LNCAP (cell line): ENCODE data around the gene ETS1.

Experiments
- TF ChIP-seq, protein P1 (sequence below): fragments of 450-650 bp; IDR thresholded peaks from 2 replicates; pipeline ENCODE4 v1.5.1; 2017; ENCODE audit warnings: mild to moderate bottlenecking

Gene ETS1

DNA sequence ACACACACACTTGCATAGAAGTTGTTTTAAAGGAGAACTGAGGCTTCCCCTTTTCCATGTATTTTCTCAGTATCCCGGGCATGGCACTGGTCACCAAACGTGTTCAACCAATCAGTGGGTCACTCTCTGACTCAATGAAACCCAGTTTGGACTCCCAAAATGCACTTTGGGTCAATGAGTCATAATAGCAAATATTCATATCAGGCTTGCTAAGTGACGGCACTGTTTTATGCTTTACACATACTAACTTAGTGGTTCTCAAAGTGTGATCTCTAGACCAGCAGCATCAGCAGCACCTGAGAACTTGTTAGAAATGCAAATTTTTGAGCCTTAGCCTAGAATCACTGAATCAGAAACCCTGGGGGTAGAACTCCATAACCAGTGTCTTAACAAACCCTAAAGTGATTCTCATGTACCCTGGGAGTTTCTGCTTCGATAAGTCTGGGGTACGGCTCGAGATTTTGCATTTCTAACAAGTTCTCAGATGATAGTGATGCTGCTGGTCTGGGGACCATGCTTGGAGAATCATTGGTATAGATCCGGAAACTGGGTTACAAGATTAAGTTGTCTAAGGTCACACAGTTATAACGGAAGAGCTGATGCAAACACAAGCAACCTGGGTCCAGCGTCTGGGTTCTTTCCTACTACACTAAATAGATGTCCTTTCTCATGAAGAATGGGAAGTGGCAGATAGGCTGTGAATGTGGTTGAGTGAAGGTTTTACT is 35.6 kb downstream of the ETS1 start:
- TF ChIP-seq, protein P1, sequence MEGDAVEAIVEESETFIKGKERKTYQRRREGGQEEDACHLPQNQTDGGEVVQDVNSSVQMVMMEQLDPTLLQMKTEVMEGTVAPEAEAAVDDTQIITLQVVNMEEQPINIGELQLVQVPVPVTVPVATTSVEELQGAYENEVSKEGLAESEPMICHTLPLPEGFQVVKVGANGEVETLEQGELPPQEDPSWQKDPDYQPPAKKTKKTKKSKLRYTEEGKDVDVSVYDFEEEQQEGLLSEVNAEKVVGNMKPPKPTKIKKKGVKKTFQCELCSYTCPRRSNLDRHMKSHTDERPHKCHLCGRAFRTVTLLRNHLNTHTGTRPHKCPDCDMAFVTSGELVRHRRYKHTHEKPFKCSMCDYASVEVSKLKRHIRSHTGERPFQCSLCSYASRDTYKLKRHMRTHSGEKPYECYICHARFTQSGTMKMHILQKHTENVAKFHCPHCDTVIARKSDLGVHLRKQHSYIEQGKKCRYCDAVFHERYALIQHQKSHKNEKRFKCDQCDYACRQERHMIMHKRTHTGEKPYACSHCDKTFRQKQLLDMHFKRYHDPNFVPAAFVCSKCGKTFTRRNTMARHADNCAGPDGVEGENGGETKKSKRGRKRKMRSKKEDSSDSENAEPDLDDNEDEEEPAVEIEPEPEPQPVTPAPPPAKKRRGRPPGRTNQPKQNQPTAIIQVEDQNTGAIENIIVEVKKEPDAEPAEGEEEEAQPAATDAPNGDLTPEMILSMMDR: no peak

DNA sequence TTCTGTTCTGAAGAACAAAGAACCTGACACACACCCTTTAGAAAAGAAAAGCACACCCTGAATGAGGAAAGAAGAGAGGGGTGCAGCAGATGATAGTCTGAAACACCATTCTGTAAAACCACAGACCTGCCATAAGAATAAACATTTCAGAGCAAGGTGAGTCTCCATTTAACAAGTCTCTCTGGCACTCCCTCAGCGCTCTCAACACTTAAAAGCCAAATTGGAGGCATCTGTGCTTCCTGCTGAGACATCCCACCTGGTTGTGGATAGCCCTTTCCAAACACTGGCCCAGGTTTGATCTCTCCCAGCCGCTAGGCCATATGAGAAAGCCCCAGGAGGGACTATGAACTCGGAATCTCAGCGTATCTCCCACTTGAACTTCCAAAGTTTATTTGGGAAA is 36.3 kb downstream of the ETS1 start:
- TF ChIP-seq, protein P1: no peak

DNA sequence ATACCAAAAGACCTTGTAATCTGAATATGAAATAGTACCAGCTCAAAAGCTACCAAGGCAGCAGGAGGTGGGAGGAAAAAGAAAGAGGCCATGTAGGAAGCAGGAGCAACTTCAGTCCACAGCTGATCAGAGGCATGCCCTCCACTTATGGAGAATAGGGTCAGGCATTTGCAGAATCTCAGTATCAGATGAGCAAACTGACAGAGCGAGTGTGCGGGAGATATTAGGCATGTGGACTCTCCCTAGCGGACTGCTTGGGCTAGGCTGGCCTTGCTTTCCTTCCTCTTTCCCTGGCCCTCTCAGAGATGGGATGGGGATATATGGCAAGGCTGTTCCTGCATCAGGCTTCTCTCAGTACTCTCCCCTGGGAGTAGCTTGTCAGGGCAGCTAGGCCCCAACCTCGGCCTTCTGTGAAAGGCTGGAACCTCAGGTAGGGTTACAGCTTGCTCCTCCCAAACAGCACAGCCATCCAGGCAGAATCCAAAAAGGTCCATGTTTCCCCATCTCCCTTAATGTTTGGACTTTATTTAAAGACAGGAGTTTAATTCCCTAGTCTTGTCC is 37.0 kb downstream of the ETS1 start:
- TF ChIP-seq, protein P1: no peak

DNA sequence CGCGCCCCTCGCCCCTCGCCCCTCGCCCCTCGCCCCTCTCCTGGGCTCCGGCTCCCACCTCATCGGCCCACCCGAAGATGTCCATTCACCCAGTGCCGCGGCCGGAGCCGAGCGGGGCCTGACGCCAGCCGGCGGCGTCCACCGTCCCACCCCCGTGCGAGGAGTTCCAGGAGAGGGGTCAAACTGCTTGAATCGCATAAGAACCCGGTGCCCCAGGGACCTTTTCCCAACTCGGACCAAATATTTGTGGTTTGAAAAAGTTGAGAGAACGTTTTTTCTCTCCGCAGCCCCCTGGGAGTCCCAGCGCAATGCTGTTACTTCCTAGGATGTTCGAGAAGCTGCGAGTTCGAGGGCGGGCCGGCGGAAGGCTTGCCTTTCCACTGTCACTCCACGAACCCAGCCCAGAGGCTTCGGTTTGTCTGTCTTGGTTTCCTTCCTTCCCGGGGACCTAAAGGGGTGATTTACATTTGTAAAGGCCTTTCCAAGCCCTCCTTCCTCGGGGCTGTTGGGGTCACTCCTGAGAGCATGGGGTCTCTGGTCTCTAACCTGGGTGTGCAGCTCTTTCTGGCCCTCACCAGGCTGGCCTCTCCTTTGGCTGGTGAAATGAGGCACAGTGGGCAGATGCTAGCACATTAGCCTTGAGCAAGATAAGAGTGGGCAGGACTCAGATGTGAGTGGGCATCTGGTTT is 38.0 kb downstream of the ETS1 start:
- TF ChIP-seq, protein P1: no peak

DNA sequence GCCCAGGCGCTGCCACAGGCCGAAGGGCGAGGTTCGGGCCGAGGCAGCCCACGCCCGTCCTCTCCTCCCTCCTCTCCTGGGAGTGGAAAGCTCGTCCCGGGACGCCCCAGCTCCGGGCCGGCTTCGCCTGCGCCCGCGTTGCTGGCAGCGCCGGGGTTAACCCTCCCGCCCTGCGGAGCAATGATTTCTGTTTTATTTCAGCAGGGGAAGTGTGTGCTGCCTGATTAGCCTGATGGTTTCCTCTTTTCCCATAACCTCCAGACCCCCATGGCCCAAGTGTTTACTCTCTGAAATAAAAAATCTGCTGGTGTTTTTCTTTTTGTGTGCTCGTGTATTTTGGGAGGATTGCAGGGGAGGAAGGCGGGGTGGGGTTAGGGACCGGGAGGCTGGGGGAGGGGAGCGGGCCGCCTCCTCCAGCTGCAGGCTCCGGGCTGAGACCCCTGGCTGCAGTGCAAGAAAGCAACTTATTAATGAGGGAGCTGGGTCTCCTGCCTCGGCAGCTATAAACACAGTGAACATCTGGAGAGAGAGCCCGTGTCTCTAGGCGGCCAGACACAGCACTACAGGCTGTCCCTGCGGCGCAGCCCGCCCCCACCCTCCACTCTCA is 38.6 kb downstream of the ETS1 start:
- TF ChIP-seq, protein P1: no peak

DNA sequence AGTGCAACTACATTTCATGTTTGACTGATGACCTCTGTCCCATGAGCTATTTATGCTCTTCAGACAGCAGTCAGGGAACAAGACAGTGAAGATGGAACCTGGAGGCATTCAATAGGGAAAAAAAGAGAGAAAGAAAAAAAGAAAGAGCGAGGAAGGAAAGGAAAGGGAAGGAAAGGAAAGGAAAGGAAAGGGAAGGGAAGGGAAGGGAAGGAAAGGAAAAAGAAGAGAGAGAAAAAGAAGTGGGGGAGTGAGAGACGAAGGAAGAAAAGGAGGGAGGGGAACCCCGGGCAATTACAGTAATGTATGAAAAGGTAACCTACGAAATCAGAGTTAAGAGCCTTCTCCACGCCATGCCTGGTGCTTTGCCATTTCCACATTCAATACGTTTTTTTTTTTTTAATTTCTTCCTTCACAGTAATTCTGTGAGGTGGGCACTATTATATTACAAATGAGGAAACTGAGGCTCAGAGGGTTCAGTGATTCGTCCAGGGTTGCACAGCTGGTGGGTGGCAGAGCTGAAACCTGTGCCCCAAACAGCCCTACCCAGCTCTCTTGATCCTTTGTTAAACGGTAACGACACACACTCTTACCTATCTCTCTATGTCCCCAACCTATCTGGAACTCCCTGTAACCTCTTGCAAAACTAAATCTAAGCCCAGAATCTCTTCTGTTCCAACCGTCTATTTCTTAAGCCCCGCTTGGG is 39.3 kb downstream of the ETS1 start:
- TF ChIP-seq, protein P1: no peak

DNA sequence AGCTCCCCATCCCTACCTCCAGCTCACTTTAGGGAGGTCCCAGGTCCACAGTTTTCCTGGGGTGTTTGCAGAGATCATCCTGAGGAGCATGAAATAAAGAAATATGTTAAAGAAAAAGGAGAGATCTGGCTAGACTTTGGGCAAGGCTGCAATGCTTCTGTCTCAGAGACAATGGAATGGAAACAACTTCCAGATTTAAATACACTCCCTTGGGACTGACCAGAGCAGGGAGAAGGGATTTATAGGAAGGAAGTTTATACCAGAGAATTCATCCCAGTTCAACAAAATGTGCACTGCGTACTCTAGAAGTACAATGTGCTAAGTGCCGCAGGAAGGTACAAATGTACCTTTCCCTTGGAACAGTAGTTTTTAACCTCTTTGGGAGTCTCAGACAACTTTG is 40.4 kb downstream of the ETS1 start:
- TF ChIP-seq, protein P1: no peak
